Measurements from ENCODE around the gene RASAL1. TPM values are rescaled to one million over a fixed set of nuclear protein-coding genes. Genes with fewer than 3 reads are reported as not detected.
A peak's percentile ranks its signal among the peaks of the same experiment; 100 is the strongest.

The RASAL1 gene
- total RNA-seq, 1 donor: not detected

GRCh38 chr12:113170926-113171325, 35.4 kb upstream of the RASAL1 start:
- no peak overlapping the region for H3K27ac ChIP-seq (ENCODE audit: low read depth, low read length)
- no peaks in the 10 kb centered on the region for H3K79me2 ChIP-seq (ENCODE audit: insufficient read depth, low read length)
- no peak overlapping the region for H2AFZ ChIP-seq (ENCODE audit: low read length)
- H3K27me3 ChIP-seq (ENCODE audit: insufficient read depth, low read length): no peaks in the 10 kb centered on the region
- DNase-seq (ENCODE audit: insufficient read length, low spot score, missing footprints): peak; percentile 29
- peaks cover 72% of the 10 kb centered on the region for H3K36me3 ChIP-seq (ENCODE audit: insufficient read depth, low read length)
- no peaks in the 10 kb centered on the region for H3K9me3 ChIP-seq (ENCODE audit: low read depth, low read length)
- no peaks in the 10 kb centered on the region for H3K4me1 ChIP-seq (ENCODE audit: insufficient read depth, low read length)
- H3K4me3 ChIP-seq (ENCODE audit: insufficient read depth, low read length): no peak overlapping the region
- no peak overlapping the region for H3K4me2 ChIP-seq (ENCODE audit: insufficient read depth, low read length)
- peaks cover 9% of the 10 kb centered on the region for H4K20me1 ChIP-seq (ENCODE audit: insufficient read depth, low read length)
- no peak for TF ChIP-seq CTCF (IDR thresholded peaks at IDR 0.05; ENCODE audit: extremely low read depth, low read depth, low read length)

- H3K79me2 ChIP-seq (ENCODE audit: insufficient read depth, low read length): no peaks in the 10 kb centered on the region
- peak; percentile 39 for DNase-seq (ENCODE audit: insufficient read length, low spot score, missing footprints)
- no peak overlapping the region for H3K4me3 ChIP-seq (ENCODE audit: insufficient read depth, low read length)
- H3K4me2 ChIP-seq (ENCODE audit: insufficient read depth, low read length): no peak overlapping the region
- peaks cover 9% of the 10 kb centered on the region for H4K20me1 ChIP-seq (ENCODE audit: insufficient read depth, low read length)
- no peaks in the 10 kb centered on the region for H3K9me3 ChIP-seq (ENCODE audit: low read depth, low read length)
- no peak for TF ChIP-seq CTCF (IDR thresholded peaks at IDR 0.05; ENCODE audit: extremely low read depth, low read depth, low read length)
- peaks cover 77% of the 10 kb centered on the region for H3K36me3 ChIP-seq (ENCODE audit: insufficient read depth, low read length)
- H3K4me1 ChIP-seq (ENCODE audit: insufficient read depth, low read length): no peaks in the 10 kb centered on the region
- no peak overlapping the region for H2AFZ ChIP-seq (ENCODE audit: low read length)
- H3K27me3 ChIP-seq (ENCODE audit: insufficient read depth, low read length): no peaks in the 10 kb centered on the region
- H3K27ac ChIP-seq (ENCODE audit: low read depth, low read length): no peak overlapping the region
Observed at GRCh38 chr12:113170457-113170856, 34.9 kb upstream of the RASAL1 start.

GRCh38 chr12:113169697-113170096, 34.1 kb upstream of the RASAL1 start:
- Histone ChIP-seq H3K4me2 (ENCODE audit: insufficient read depth, low read length) (no peak overlapping the region), H3K27me3 (ENCODE audit: insufficient read depth, low read length) (no peaks in the 10 kb centered on the region), H4K20me1 (ENCODE audit: insufficient read depth, low read length) (peaks cover 9% of the 10 kb centered on the region), H3K4me3 (ENCODE audit: insufficient read depth, low read length) (no peak overlapping the region), H3K9me3 (ENCODE audit: low read depth, low read length) (no peaks in the 10 kb centered on the region), H3K79me2 (ENCODE audit: insufficient read depth, low read length) (no peaks in the 10 kb centered on the region), H3K4me1 (ENCODE audit: insufficient read depth, low read length) (no peaks in the 10 kb centered on the region), H3K27ac (ENCODE audit: low read depth, low read length) (no peak overlapping the region), H2AFZ (ENCODE audit: low read length) (no peak overlapping the region), H3K36me3 (ENCODE audit: insufficient read depth, low read length) (peaks cover 81% of the 10 kb centered on the region)
- peak; percentile 43 for DNase-seq (ENCODE audit: insufficient read length, low spot score, missing footprints)
- TF ChIP-seq CTCF (IDR thresholded peaks at IDR 0.05; ENCODE audit: extremely low read depth, low read depth, low read length): no peak

- H2AFZ ChIP-seq (ENCODE audit: low read length): no peak overlapping the region
- H3K27ac ChIP-seq (ENCODE audit: low read depth, low read length): no peak overlapping the region
- H3K9me3 ChIP-seq (ENCODE audit: low read depth, low read length): no peaks in the 10 kb centered on the region
- peak; percentile 60 for DNase-seq (ENCODE audit: insufficient read length, low spot score, missing footprints)
- no peak overlapping the region for H3K4me2 ChIP-seq (ENCODE audit: insufficient read depth, low read length)
- H3K27me3 ChIP-seq (ENCODE audit: insufficient read depth, low read length): no peaks in the 10 kb centered on the region
- no peaks in the 10 kb centered on the region for H3K79me2 ChIP-seq (ENCODE audit: insufficient read depth, low read length)
- H4K20me1 ChIP-seq (ENCODE audit: insufficient read depth, low read length): peaks cover 6% of the 10 kb centered on the region
- no peak for TF ChIP-seq CTCF (IDR thresholded peaks at IDR 0.05; ENCODE audit: extremely low read depth, low read depth, low read length)
- no peak overlapping the region for H3K4me3 ChIP-seq (ENCODE audit: insufficient read depth, low read length)
- no peaks in the 10 kb centered on the region for H3K4me1 ChIP-seq (ENCODE audit: insufficient read depth, low read length)
- H3K36me3 ChIP-seq (ENCODE audit: insufficient read depth, low read length): peaks cover 64% of the 10 kb centered on the region
Observed at GRCh38 chr12:113167868-113168267, 32.3 kb upstream of the RASAL1 start.

All from osteoblast (primary cell).